ENCODE measurements around the gene HAUS7. TPM values are rescaled to one million over a fixed set of nuclear protein-coding genes. Genes with fewer than 3 reads are reported as not detected.

The HAUS7 gene
- total and polyA plus RNA-seq, 2 of the 8 experiments (the other 6 are each of a cell fraction or from before 2014, with no cell fraction given): 45.4 to 54.0 TPM

DNA sequence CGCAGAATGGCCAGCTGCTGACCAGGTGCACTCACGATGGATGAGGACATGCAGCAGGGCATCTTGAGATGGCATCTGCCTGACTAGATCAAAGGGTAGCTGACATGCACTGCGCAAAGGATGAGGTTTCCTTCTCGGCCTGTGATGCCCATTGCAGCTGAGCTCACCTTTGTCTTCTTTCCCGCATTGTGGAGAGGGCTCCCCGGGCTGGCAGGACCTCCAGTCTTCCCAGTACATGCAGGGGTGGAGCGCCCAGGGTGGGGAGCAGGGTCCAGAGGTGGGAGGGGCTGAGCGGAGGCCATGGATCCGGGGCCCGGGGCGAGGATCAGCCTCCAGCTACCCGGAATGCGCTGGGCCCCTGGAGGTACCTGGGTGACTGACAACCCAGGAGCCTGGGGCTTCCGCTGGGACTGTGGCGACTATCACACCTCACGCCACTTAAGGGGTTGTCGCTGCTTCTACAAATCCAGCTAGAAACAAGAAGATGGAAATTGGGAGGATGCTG lies 36.5 kb downstream of the HAUS7 start:
- no peak overlapping the region for H3K4me2 ChIP-seq (ENCODE audit: insufficient read depth in 1 of 2, low read depth in 2 of 2, low read length in 2 of 2)
- H3K79me2 ChIP-seq (ENCODE audit: control insufficient read depth in 1 of 2, insufficient read depth in 2 of 2, low read length in 2 of 2): no peaks in the 10 kb centered on the region
- no peaks in the 10 kb centered on the region for H4K20me1 ChIP-seq (replicated peaks in 1 of 2; ENCODE audit: control insufficient read depth in 1 of 2, insufficient read depth in 2 of 2, low read length in 2 of 2)
- H2AK5ac ChIP-seq (ENCODE audit: low read depth, low read length): no peak overlapping the region
- no peak for TF ChIP-seq SAP30 (IDR thresholded peaks at IDR 0.05; ENCODE audit: insufficient read depth, insufficient replicate concordance, low read length)
- TF ChIP-seq POLR2AphosphoS5 (IDR thresholded peaks at IDR 0.05; ENCODE audit: low read depth, low read length): no peak
- H4K91ac ChIP-seq (replicated peaks; ENCODE audit: insufficient read length, low read length): no peak overlapping the region
- WGBS, 2 experiments (ENCODE audit: extremely low coverage in 1 of 2, insufficient coverage in 1 of 2, insufficient read length in 1 of 2, insufficient replicate concordance in 2 of 2, low coverage in 1 of 2, low lambda C conversion rate in 2 of 2, missing lambda C conversion rate in 1 of 2): 100% methylated on average over 1 of the region's 17 CpGs; no CpG with 5 or more reads in 1 of the 2 experiments
- no peak overlapping the region for H2BK15ac ChIP-seq (ENCODE audit: low read length)
- no peak for DNase-seq (ENCODE audit: low read depth in 1 of 2, low spot score in 2 of 2)
- H3K23me2 ChIP-seq (ENCODE audit: low read depth, low read length): no peaks in the 10 kb centered on the region
- no peak overlapping the region for H2BK12ac ChIP-seq (ENCODE audit: low read depth, low read length)
- no peak overlapping the region for H3K27ac ChIP-seq (ENCODE audit: low read depth, low read length)
- FAIRE-seq: no peak
- no peak overlapping the region for H2BK120ac ChIP-seq (replicated peaks; ENCODE audit: low read depth, low read length)
- H3K56ac ChIP-seq (replicated peaks; ENCODE audit: insufficient read length, low read depth, low read length): no peak overlapping the region
- no peak overlapping the region for H3K14ac ChIP-seq (ENCODE audit: insufficient read length)
- no peak overlapping the region for H3K4me3 ChIP-seq (ENCODE audit: extremely low read depth in 1 of 4, insufficient read depth in 2 of 4, low read depth in 3 of 4, low read length in 4 of 4)
- no peak overlapping the region for H3K9ac ChIP-seq (replicated peaks in 1 of 4; ENCODE audit: extremely low read depth in 1 of 4, low read depth in 3 of 4, low read length in 3 of 4)
- CTCF ChIA-PET (ENCODE audit: partially characterized antibody): interaction anchor here (0.9 to 1.5 kb wide), 3 partner anchors 10 to 62 kb away, joined by 3 to 4 read pairs (median 3); no protein-coding TSS in a partner anchor
- H3K4ac ChIP-seq (replicated peaks; ENCODE audit: insufficient read length, low read depth, low read length): no peak overlapping the region
- no peak overlapping the region for H3K23ac ChIP-seq (ENCODE audit: insufficient read length)
- H4K5ac ChIP-seq (ENCODE audit: insufficient read length, low read depth, low read length): no peak overlapping the region
- POLR2A ChIA-PET (ENCODE audit: partially characterized antibody): interaction anchor here (2.0 kb wide), 1 partner anchor 10 kb away, joined by 6 read pairs; no protein-coding TSS in a partner anchor
- no peaks in the 10 kb centered on the region for H3K9me3 ChIP-seq (ENCODE audit: insufficient read depth in 2 of 2, low read depth in 1 of 2, low read length in 1 of 2)
- H4K8ac ChIP-seq (ENCODE audit: extremely low read depth, insufficient read depth, low read length): no peak overlapping the region
- no peaks in the 10 kb centered on the region for H3K79me1 ChIP-seq (ENCODE audit: low read depth, low read length)
- no peaks in the 10 kb centered on the region for H3K4me1 ChIP-seq (replicated peaks in 1 of 4; ENCODE audit: control insufficient read depth in 3 of 4, insufficient read depth in 4 of 4, low read length in 3 of 4)
- no peaks in the 10 kb centered on the region for H3K27me3 ChIP-seq (replicated peaks in 1 of 4; ENCODE audit: control insufficient read depth in 3 of 4, extremely low read depth in 1 of 4, insufficient read depth in 3 of 4, low read length in 3 of 4)
- H2AFZ ChIP-seq (ENCODE audit: low read length): no peak overlapping the region
- no peak overlapping the region for H3K18ac ChIP-seq (ENCODE audit: extremely low read depth, low read length)
- no peak overlapping the region for H2BK5ac ChIP-seq (ENCODE audit: low read depth, low read length)
- no peaks in the 10 kb centered on the region for H3K36me3 ChIP-seq (ENCODE audit: control insufficient read depth in 2 of 4, insufficient read depth in 4 of 4, low read length in 3 of 4)
- H2BK20ac ChIP-seq (ENCODE audit: low read length): no peak overlapping the region
